ENCODE results near the gene ERG28.
A peak's percentile ranks its signal among the peaks of the same experiment; 100 is the strongest.
"Not testable (repeated sequence)": the region's sequence is repeated elsewhere in the genome, so short reads cannot be mapped to it uniquely, and the experiment has no call there.

Gene ERG28

DNA sequence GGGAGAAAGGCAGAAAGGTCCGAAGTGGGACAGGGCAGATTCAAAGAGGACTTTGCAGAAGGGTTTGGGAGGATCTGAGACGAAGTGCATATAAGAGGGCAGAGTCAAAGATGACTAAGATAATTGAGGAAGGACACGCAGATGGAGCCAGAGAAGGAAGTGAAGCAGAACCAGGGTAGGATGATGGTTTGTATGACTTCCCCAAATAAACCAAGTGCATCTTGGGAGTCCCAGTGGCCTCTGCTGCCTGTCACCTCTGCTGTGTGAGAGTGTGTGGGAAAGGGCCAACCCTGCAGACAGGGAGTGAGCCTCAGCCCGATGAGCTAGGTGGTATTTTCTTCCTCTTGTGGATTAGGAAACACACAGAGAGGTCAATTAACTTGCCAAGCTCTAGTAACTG, 45.5 kb downstream of the ERG28 start:
- DNase-seq: no peak

DNA sequence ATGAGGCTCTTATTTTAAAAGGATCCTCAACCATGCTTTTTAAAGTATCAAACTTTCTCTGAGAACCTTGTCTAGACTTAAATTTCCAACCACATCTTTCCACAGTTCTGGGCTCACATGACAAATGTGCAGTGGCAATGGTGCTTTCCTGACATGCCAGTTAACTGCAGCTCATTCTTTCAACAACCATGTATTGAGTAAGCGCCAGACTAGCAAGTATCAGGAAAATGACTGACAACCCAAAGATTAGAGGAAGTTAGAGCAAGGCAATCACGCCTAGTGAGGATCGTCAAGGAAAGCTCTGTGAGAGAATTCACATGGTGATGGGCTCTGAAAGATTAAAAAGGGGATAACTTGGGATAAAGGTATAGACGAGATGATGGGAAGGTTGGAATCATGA, 46.5 kb downstream of the ERG28 start:
- DNase-seq: no peak

DNA sequence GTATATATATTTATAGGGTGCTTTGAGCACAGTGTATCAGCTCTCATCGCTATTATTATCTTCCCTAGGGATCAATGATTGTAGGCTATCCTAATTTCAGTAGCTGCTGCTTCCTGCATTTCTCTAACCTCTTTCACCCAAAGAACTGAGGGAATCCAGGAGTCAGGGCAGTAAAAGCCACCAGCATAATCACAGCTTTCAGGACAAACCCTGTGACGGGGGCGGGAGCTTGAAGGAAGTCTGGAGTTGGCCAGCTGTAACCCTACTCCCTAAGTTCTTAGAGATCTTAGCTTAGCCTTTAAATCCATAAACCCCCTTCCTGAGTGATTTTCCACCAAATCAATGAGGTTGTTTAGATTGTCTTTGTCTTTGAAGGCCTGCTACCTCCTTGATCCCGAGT, 48.5 kb downstream of the ERG28 start:
- DNase-seq: no peak

DNA sequence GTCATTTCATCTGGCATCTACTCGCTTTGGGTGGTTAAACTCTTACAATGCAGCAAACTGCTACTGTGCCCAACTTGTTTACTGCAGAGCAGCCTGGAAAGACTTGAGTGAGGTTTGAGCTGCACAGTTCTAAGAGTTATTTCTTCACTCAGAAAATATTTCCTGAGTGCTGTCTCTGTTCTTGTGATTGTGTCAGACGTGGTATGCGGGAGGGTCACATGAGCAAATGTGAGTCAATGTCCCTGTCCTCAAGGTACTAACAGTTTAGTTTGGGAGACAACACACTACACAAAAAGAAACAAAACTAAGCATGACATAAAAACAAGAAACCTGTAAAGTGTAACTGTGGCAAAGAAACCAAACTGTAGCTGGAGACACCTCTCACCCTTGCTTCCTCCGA, 49.8 kb downstream of the ERG28 start:
- DNase-seq: no peak

DNA sequence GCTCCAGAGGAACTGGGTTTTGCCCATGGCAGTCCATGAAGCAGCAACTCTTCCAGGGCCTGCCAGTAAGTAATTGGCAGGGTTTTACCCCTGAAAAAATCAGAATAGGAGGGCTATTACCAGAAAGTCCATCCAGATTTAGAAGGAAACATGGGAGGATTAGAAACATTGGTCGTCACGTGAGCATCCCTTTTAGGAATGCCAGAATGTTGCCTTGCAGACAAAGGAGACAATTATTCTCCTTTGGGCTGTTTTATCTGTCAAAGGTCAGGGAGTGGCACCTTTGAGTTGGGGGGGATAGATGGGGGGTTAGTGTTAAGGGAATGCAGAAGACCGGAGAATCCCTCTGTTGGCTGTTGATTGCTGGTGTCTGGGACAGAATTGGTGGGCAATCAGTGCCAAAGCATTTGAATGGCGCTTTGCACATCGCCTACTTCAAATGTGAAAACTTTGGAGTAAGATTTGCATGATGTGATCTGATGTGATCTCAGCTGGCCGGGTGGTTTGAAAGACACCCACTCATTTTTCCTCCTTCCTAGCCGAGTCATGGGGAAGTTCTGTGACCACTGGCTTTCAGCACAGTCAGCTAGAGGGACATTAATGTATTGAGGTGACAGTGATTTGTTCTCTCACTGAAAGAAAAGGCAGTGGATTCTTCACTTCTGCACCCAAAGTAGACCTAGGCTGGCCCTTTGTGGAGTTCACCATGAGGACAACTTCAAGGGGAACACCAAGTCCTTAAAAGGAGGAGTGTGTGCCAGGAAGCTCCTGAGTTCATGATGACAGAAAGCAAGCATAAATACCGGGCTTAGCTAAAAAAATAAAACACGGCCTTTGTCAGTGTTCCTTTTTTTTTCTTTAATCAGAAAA, 50.8 kb downstream of the ERG28 start:
- DNase-seq: peak; percentile 4

DNA sequence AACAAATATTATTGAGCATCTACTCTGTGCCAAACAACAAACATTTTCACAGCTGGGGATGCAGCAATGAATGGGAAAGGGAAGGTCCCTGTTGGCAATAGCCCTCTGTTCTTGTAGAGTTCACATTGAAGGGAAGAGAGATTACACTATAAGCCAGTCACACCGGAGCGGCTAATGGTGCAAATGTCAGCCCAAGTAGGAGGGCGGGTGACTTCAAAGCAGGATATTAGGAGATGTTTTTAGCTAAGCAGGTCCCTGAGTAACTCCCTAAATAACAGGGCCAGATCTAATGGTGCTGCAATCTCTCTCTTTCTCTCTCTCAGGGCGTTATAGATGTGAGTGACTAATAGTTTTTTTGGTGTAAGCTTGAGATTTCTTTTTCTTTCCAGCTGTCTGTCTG, 51.6 kb downstream of the ERG28 start:
- no peak for DNase-seq

DNA sequence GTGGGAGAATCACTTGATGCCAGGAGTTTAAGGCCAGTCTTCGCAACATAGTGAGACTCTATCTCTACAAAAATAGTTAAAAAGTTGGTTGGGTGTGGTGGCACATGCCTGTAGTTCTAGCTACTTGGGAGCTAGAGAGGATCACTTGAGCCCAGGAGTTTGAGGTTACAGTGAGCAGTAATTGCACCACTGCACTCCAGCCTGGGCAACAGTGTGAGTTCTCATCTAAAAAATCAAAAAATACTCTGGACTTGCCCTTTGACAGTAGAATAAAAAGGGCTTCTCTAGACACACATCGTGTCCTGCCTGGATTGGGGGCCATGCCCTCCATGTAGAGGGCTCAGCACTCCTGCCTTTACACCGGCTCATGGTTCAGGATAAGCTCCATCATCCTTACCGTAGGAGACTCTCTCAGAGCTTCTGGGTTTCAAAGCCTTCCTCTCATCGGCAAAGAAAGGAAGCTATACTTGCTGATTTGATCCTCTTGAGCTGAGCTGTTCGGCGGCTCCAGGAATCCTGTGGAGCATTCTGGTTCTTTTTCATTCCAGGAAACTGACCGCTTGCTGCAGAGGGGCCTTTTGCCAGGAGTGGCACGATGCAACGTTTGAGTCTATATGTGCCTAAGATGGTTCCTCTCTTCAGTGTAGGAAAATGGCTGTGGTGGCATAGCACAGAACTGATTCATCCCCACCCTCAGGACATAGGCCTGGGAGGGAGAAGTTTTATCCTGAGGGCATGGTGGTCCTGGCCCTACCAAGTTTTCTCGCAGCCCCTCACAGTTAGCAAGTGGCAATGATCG, 52.6 kb downstream of the ERG28 start:
- DNase-seq: no peak

DNA sequence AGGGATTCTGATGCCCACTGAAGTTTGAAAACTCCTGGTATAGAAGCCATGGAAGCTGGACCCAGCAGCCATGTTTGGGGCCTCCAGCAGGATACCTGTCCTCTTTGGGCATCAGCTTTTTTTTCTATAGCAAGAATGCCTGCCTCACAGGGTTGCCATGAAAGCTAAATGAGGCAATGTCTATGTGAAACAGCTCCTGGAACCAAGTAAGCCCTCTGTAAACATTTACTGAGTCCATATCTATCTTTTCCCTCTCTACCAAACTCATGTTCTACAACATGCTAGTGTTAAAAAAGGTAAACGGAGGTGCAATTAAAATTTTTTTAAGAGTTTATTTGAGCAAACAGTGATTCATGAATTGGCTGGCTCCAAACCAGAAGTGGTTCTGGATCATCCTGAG, 53.6 kb downstream of the ERG28 start:
- DNase-seq: no peak

DNA sequence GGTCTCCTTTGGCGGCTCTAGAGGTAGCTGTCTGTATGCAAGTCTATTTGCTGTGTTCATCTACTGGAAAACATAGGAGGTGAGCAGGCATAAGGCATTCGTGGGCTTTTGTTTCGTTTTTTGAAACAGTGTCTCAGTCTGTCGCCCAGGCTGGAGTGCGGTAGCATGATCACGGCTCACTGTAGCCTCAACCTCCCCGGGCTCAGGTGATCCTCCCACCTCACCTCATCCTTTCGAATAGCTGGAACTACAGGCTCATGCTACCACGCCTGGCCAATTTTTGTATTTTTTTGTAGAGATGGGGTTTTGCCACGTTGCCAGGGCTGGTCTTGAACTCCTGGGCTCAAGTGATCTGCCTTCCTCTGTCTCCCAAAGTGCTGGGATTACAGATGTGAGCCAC, 54.8 kb downstream of the ERG28 start:
- no peak for DNase-seq

DNA sequence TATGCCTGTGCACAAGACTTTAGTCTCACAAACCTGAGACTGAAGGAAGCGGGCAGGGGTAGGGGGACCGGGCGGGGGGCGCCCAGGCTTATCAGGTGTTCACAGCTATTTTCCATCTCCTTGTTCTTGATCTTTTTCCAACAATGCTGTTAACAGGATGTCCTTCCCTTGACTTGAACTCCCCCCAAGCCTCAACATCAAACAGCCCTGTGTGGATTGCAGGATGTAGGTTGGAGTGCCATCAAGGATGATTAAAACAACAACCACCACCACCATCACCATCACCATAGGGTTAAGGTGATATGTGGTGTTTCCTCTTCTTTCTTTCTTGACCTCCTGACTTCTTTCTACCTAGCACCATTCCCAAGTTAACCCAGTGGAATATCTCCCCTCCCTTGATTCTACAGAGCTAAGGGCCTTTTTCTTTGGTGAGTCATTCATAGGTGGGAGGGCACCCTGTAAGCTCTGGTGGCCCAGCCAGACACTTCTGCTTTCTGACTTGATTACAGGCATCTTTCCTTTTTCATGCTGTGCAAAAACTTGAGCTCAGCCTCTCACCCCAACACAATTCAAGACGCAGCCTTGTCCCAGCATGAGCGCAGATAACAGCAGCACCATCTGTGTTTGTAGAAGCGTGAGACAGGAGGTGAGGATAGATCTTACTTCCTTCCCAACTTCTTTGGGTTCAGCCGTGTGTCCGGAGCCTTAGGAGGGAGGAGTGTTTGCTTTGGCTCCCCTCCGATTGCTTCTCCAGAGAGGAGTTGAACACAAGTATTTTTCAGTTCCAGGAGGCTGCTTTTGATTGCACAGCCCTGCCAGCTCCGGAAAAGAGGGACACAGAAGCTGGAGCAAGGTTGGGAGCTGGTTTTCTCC, 55.5 kb downstream of the ERG28 start:
- DNase-seq: no peak

DNA sequence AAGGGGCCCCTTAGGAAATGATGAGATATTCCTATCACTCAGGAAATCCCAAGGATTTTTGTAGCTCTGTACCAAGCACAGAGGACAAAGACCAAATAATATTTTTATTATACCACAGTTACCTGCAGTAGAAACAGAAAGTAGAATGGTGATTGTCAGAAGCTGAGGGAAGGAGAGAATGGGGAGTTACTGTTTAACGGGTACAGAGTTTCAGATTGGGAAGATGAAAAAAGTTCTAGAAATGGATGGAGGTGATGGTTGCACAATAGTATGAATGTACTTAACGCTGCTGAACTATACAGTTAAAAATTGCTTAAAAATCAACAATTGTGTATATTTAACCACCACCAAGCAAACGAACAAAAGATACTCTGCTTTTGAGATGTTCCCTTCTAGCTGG, 58.2 kb downstream of the ERG28 start:
- DNase-seq: no peak

DNA sequence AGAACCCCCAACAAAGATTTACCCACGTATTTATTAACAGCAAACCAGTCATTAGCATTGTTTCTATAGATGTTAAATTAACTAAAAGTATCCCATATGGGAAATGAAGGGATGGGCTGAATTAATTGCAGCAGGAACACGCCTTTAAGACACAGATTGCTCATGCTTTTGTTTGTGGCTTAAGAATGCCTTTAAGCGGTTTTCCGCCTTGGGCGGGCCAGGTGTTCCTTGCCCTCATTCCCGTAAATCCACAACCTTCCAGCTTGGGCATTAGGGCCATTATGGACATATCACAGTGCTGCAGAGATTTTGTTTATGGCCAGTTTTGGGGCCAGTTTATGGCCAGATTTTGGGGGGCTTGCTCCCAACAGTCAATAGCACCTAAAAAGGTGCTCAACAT, 59.6 kb downstream of the ERG28 start:
- DNase-seq: not testable (repeated sequence)

DNA sequence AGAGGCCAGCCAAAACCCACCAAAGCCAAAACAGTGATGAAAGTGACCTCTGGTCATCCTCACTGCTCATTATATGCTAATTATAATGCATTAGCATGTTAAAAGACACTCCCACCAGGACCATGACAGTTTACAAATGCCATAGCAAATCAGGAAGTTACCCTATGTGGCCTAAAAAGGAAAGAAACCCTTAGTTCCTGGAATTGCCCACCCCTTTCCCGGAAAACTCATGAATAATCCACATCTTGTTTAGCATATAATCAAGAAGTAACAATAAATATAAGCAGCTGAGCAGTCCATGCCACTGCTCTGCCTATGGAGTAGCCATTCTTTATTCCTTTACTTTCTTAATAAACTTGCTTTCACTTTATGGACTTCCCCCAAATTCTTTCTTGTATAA, 60.6 kb downstream of the ERG28 start:
- DNase-seq: not testable (repeated sequence)
